Suppressor macrophage treated with lipopolysaccharide for 4 hours (primary cell): Measurements from ENCODE around the gene ANAPC13.

Source experiments
- DNase-seq: peaks from one replicate; pipeline ENCODE4 v3.0.0-alpha.2; 2020

The ANAPC13 gene

GRCh38 chr3:134485718-134486576 is at the start of gene ANAPC13, which contains the start of gene CEP63:
ANAPC13 (minus strand) TSS chr3:134485985; CDS start chr3:134482904, 3,081 bp downstream.
CEP63 (plus strand) TSS chr3:134486057; CDS start chr3:134495321, 9,264 bp downstream.
- peak; percentile 97 for DNase-seq

- peak; percentile 61 for DNase-seq
These were observed 49.6 kb upstream of the ANAPC13 start for GRCh38 chr3:134535186-134535970.

- no peak for DNase-seq
These were observed 47.7 kb upstream of the ANAPC13 start for GRCh38 chr3:134533493-134533892.

- no peak for DNase-seq
These were observed 41.9 kb upstream of the ANAPC13 start for GRCh38 chr3:134527538-134528186.

- DNase-seq, result no peak
These were observed 41.3 kb upstream of the ANAPC13 start for GRCh38 chr3:134527037-134527436.

GRCh38 chr3:134526319-134526718 is 40.5 kb upstream of the ANAPC13 start:
- DNase-seq, result no peak

GRCh38 chr3:134525293-134525692 is 39.5 kb upstream of the ANAPC13 start:
- no peak for DNase-seq

- no peak for DNase-seq
These were observed 36.8 kb upstream of the ANAPC13 start for GRCh38 chr3:134522541-134522940.

- DNase-seq, result peak; percentile 58
These were observed 32.0 kb upstream of the ANAPC13 start for GRCh38 chr3:134517791-134518190.

- no peak for DNase-seq
These were observed 31.1 kb upstream of the ANAPC13 start for GRCh38 chr3:134516905-134517304.

GRCh38 chr3:134511500-134511899 is 25.7 kb upstream of the ANAPC13 start:
- DNase-seq, result no peak

GRCh38 chr3:134505485-134505884 is 19.7 kb upstream of the ANAPC13 start:
- no peak for DNase-seq

- DNase-seq, result no peak
These were observed 18.3 kb upstream of the ANAPC13 start for GRCh38 chr3:134504132-134504531.

- no peak for DNase-seq
These were observed 17.5 kb upstream of the ANAPC13 start for GRCh38 chr3:134503266-134503665.

- DNase-seq, result no peak
These were observed 10.8 kb upstream of the ANAPC13 start for GRCh38 chr3:134496471-134497071.

GRCh38 chr3:134495980-134496379 is 10.2 kb upstream of the ANAPC13 start:
- no peak for DNase-seq

- no peak for DNase-seq
These were observed 8.7 kb upstream of the ANAPC13 start for GRCh38 chr3:134494495-134494894.

- peak; percentile 88 for DNase-seq
These were observed 1.6 kb upstream of the ANAPC13 start for GRCh38 chr3:134487406-134487805.

GRCh38 chr3:134486577-134487041 is 824 bp upstream of the ANAPC13 start:
- DNase-seq, result peak; percentile 42

- peak; percentile 32 for DNase-seq
These were observed 589 bp downstream of the ANAPC13 start for GRCh38 chr3:134485075-134485717.

GRCh38 chr3:134483195-134483900 is 2.4 kb downstream of the ANAPC13 start:
- peak; percentile 36 for DNase-seq
